ENCODE data around the gene ZWILCH. TPM values are rescaled to one million over a fixed set of nuclear protein-coding genes. Genes with fewer than 3 reads are reported as not detected.

Gene ZWILCH
- total RNA-seq, 2 experiments from 2014 or later, result 21.6 to 23.3 TPM

- no peaks in the 10 kb centered on the region for H3K4me1 Mint-ChIP-seq (ENCODE audit: low read depth)
- CTCF ChIA-PET, result interaction anchor here (0.7 kb wide), 1 partner anchor 210 kb away, joined by 4 read pairs; no protein-coding TSS in a partner anchor
- no peaks in the 10 kb centered on the region for H3K9me3 Mint-ChIP-seq
- H3K27ac Mint-ChIP-seq, result no peak overlapping the region
- H3K36me3 Mint-ChIP-seq (ENCODE audit: low read depth), result no peaks in the 10 kb centered on the region
- H3K27me3 Mint-ChIP-seq (ENCODE audit: low read depth), result no peaks in the 10 kb centered on the region
- no peak overlapping the region for H3K4me3 Mint-ChIP-seq
- no peak for DNase-seq
- intact Hi-C loops (cut with micrococcal nuclease), result no loop called here
Observed at GRCh38 chr15:66592505-66593218, 87.5 kb downstream of the ZWILCH start.

DNA sequence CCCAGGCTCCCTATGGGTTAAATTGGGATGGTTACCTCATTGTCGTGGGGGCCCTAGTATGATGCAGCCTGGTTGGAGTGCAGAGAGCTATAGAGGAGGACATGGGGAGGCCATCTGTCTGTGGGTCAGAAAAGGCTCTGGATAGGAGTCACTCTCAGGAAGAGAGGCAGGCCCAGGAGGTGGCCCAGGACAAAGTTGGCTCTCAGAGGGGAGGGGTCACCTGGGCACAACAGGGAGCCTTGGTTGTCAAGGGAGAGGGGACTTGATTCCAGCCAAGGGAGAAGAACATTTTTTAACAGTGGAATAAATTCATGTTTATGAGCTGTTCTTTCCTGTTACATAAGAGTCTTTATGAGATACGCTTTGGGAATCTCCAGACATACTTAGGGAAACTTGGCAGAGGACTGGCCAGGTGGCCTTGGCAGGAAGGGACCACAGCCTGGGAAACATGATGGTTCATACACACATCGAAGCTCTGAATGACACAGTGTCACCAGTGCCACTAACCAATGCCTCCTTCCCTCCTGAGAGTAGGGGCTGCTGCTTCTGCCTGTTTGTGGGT, 88.2 kb downstream of the ZWILCH start:
- no peak overlapping the region for H3K4me3 Mint-ChIP-seq
- H3K4me1 Mint-ChIP-seq (ENCODE audit: low read depth), result peaks cover 4% of the 10 kb centered on the region
- intact Hi-C loops (cut with micrococcal nuclease), result no loop called here
- CTCF ChIA-PET, result no interaction called here
- no peaks in the 10 kb centered on the region for H3K9me3 Mint-ChIP-seq
- no peak overlapping the region for H3K27ac Mint-ChIP-seq
- H3K36me3 Mint-ChIP-seq (ENCODE audit: low read depth), result no peaks in the 10 kb centered on the region
- no peak for DNase-seq
- no peaks in the 10 kb centered on the region for H3K27me3 Mint-ChIP-seq (ENCODE audit: low read depth)

DNA sequence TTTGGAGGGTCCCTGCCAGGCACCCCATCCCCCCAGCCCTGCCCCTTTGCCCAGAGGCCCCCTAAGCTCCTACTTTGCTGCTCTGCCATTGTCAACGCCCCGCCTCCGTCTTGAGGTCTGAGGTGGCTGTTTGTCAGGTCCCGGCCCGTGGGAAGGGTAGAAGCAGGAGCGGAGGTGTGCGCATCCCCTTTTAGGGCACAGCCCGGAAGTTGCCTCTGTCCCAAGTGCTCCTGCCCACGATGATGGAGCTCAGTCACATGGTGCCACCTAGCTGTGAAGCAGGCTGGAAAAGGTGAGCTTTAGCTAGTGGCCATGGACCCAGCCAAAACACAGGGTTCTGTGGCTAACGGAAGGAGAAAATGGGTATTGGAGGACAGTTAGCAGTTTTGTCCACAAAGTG, 89.2 kb downstream of the ZWILCH start:
- Mint-ChIP-seq H3K36me3 (ENCODE audit: low read depth) (no peaks in the 10 kb centered on the region), H3K4me3 (no peak overlapping the region), H3K9me3 (no peaks in the 10 kb centered on the region), H3K4me1 (ENCODE audit: low read depth) (peaks cover 7% of the 10 kb centered on the region), H3K27me3 (ENCODE audit: low read depth) (no peaks in the 10 kb centered on the region), H3K27ac (no peak overlapping the region)
- intact Hi-C loops (cut with micrococcal nuclease), result no loop called here
- CTCF ChIA-PET, result no interaction called here
- DNase-seq, result no peak

DNA sequence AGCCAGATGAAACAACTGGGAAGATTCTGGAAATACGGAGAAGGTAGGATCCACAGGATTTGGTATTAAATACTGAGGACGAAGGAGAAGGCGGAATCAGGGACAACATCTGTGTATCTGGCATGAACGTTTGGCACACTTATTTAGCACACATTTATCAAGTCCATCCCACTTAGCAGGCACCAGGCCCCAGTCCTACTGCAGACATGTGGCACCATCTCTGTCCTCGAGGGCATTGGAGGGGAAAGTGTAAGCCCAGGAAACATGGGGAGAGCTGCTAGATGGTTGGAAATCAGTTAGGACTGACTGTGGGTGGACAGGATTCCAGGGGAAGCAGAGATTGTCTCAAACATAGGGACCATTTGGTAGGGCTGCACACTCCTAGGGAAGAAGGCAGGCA, 89.7 kb downstream of the ZWILCH start:
- H3K9me3 Mint-ChIP-seq, result no peaks in the 10 kb centered on the region
- no peak overlapping the region for H3K4me3 Mint-ChIP-seq
- H3K4me1 Mint-ChIP-seq (ENCODE audit: low read depth), result peaks cover 7% of the 10 kb centered on the region
- intact Hi-C loops (cut with micrococcal nuclease), result no loop called here
- no peak for DNase-seq
- CTCF ChIA-PET, result interaction anchor here (0.6 kb wide), 1 partner anchor 278 kb away, joined by 4 read pairs; no protein-coding TSS in a partner anchor
- no peak overlapping the region for H3K27ac Mint-ChIP-seq
- H3K27me3 Mint-ChIP-seq (ENCODE audit: low read depth), result no peaks in the 10 kb centered on the region
- no peaks in the 10 kb centered on the region for H3K36me3 Mint-ChIP-seq (ENCODE audit: low read depth)

DNA sequence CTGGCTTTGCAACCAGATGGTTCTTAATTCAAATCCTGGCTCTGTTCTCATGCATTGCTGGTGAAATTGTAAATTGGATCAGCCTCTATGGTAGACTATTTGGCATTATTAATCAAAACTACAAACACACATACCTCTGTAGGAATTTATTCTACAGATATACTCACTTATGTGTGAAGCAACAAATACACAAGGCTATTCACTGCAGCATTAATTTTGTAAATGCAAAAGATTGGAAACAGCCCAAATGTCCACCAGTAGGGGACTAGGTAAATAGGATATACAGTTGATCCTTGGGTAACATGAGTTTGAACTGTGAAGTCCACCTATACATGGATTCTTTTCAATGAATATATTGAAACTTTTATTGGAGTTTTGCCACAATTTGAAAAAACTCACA, 90.2 kb downstream of the ZWILCH start:
- H3K27me3 Mint-ChIP-seq (ENCODE audit: low read depth), result no peaks in the 10 kb centered on the region
- intact Hi-C loops (cut with micrococcal nuclease), result no loop called here
- H3K27ac Mint-ChIP-seq, result no peak overlapping the region
- no peaks in the 10 kb centered on the region for H3K9me3 Mint-ChIP-seq
- no peak for DNase-seq
- CTCF ChIA-PET, result interaction anchor here (0.6 kb wide), 1 partner anchor 277 kb away, joined by 4 read pairs; no protein-coding TSS in a partner anchor
- no peaks in the 10 kb centered on the region for H3K36me3 Mint-ChIP-seq (ENCODE audit: low read depth)
- no peak overlapping the region for H3K4me3 Mint-ChIP-seq
- H3K4me1 Mint-ChIP-seq (ENCODE audit: low read depth), result peaks cover 7% of the 10 kb centered on the region

DNA sequence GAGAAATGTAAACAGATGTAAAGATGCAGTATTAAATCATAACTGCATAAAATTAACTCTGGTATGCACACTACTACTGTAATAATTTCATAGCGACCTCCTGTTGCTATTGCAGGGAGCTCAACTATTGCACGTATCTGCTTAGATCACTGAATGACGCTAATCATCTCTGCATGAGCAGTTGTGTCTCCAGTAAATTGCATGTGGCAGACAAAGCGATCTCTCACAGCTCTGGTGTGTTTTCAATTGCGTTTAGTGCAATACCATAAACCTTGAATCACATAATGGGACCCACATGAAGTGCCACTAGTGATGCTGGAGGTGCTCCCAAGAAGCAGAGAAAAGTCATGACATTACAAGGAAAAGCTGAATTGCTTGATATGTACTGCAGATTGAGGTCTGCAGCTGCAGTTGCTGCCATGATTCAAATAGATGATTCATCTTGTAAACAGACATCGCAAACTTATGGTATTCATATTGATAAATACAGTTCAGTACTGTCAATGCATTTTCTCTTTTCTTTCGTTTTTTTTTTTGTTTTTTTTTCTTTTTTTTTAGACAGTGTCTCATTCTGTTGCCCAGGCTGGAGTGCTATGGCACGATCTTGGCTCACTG, 90.9 kb downstream of the ZWILCH start:
- peaks cover 7% of the 10 kb centered on the region for H3K4me1 Mint-ChIP-seq (ENCODE audit: low read depth)
- no peak for DNase-seq
- no peaks in the 10 kb centered on the region for H3K27me3 Mint-ChIP-seq (ENCODE audit: low read depth)
- no peak overlapping the region for H3K27ac Mint-ChIP-seq
- H3K36me3 Mint-ChIP-seq (ENCODE audit: low read depth), result no peaks in the 10 kb centered on the region
- H3K9me3 Mint-ChIP-seq, result no peaks in the 10 kb centered on the region
- H3K4me3 Mint-ChIP-seq, result no peak overlapping the region
- intact Hi-C loops (cut with micrococcal nuclease), result no loop called here
- CTCF ChIA-PET, result interaction anchor here (0.9 to 1.8 kb wide), 2 partner anchors 10 to 17 kb away, joined by 3 to 4 read pairs; no protein-coding TSS in a partner anchor

GRCh38 chr15:66598095-66598815, 93.1 kb downstream of the ZWILCH start:
- Mint-ChIP-seq H3K36me3 (ENCODE audit: low read depth) (no peaks in the 10 kb centered on the region), H3K4me3 (no peak overlapping the region), H3K27me3 (ENCODE audit: low read depth) (no peaks in the 10 kb centered on the region), H3K4me1 (ENCODE audit: low read depth) (peaks cover 7% of the 10 kb centered on the region), H3K27ac (no peak overlapping the region), H3K9me3 (no peaks in the 10 kb centered on the region)
- no peak for DNase-seq
- CTCF ChIA-PET, result no interaction called here
- intact Hi-C loops (cut with micrococcal nuclease), result no loop called here

Small RNA genes within 50 kb of the gene (microRNA-seq; reads per million reads assigned to microRNA genes)
- not detected for gene MIR4512 (ENCODE audit: borderline microRNAs expressed, borderline replicate concordance)

Other genes with a start within 250 kb of the ZWILCH start
- gene DIS3L, start 211.8 kb upstream of the ZWILCH start, total RNA-seq, result 10 to 100 TPM; 24.0 to 24.6 TPM
- 10 to 100 TPM; 33.8 to 34.7 TPM for gene TIPIN, start 148.6 kb upstream of the ZWILCH start, total RNA-seq
- gene MAP2K1, start 118.4 kb upstream of the ZWILCH start, total RNA-seq, result 10 to 100 TPM; 69.6 to 72.6 TPM
- 10 to 100 TPM; 23.7 to 23.9 TPM for gene SNAPC5, start 7.6 kb upstream of the ZWILCH start, total RNA-seq
- gene RPL4, start 471 bp upstream of the ZWILCH start, total RNA-seq, result 1,000 to 10,000 TPM; 6,298 to 6,391 TPM
- not detected for gene LCTL, start 60.7 kb downstream of the ZWILCH start, total RNA-seq
- under 1 TPM in 1 of 2 experiments, not detected in 1; 0.05 TPM for gene SMAD6, start 196.9 kb downstream of the ZWILCH start, total RNA-seq

Data from activated naive CD4-positive, alpha-beta T cell treated with anti-CD3 and anti-CD28 coated beads for 36 hours (primary cell).